Measurements from ENCODE around the gene LRIT1.

LRIT1 gene

GRCh38 chr10:84193846-84194423, 47.4 kb downstream of the LRIT1 start:
- no peak for DNase-seq (ENCODE audit: low read depth, low spot score)

GRCh38 chr10:84193327-84193726, 48.0 kb downstream of the LRIT1 start:
- no peak for DNase-seq (ENCODE audit: low read depth, low spot score)

- no peak for DNase-seq (ENCODE audit: low read depth, low spot score)
These were observed 50.2 kb downstream of the LRIT1 start for GRCh38 chr10:84191106-84191505.

- no peak for DNase-seq (ENCODE audit: low read depth, low spot score)
These were observed 50.7 kb downstream of the LRIT1 start for GRCh38 chr10:84190621-84191020.

GRCh38 chr10:84188815-84189214, 52.5 kb downstream of the LRIT1 start:
- no peak for DNase-seq (ENCODE audit: low read depth, low spot score)

GRCh38 chr10:84185526-84186175, 55.7 kb downstream of the LRIT1 start:
- DNase-seq (ENCODE audit: low read depth, low spot score) = no peak

GRCh38 chr10:84184517-84184916, 56.8 kb downstream of the LRIT1 start:
- no peak for DNase-seq (ENCODE audit: low read depth, low spot score)

GRCh38 chr10:84181631-84182030, 59.7 kb downstream of the LRIT1 start:
- DNase-seq (ENCODE audit: low read depth, low spot score) = no peak

Data from iPS DF 19.7 (cell line).